ENCODE results near the gene TSNAXIP1. TPM values are rescaled to one million over a fixed set of nuclear protein-coding genes. Genes with fewer than 3 reads are reported as not detected.

Gene TSNAXIP1
- total and polyA plus RNA-seq, 2 experiments from 2014 or later, result 3.1 to 5.8 TPM

DNA sequence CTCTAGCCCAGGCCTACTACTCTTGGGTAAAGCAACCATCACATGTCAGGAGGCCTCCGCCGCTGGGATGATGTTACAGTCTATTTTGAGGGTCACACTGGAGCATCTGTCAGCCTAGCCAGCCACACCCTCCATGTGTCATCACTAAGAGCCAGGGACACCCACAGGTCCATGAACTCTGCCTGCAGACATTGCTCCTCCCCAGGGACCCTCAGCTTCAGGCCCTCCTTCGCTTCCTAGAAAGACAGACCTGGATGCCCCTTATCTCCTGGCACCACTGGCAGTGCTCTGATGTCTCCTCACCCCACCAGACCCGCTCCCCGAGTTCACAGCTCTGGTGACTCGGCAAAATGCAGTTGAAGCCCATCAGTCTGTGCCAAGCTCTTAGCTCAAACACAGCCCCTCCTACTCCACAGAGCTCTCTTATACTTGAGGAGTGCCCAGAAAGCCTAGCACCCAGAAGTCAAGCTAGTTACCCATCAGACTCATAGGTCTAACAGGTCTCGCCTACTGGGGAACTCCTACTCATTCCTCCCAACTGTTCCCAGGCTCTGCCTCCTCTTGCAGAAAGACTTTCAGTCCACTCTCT lies 6.3 kb upstream of the TSNAXIP1 start:
- no peaks in the 10 kb centered on the region for H3K27me3 ChIP-seq
- H3K79me2 ChIP-seq, result peaks cover 90% of the 10 kb centered on the region
- no peaks in the 10 kb centered on the region for H3K9me3 ChIP-seq (ENCODE audit: low read depth)
- peaks cover 20% of the 10 kb centered on the region for H4K20me1 ChIP-seq (ENCODE audit: insufficient read depth, poor library complexity, severe bottlenecking)
- 95% methylated on average over 7 of the region's 7 CpGs for WGBS (ENCODE audit: low lambda C conversion rate, missing lambda C conversion rate)
- no peak for TF ChIP-seq EZH2phosphoT487 (IDR thresholded peaks at IDR 0.05; ENCODE audit: low read depth, severe bottlenecking, unreplicated experiment)
- TF ChIP-seq EZH2 (IDR thresholded peaks at IDR 0.05; ENCODE audit: borderline replicate concordance), result no peak
- TF ChIP-seq, protein P1, sequence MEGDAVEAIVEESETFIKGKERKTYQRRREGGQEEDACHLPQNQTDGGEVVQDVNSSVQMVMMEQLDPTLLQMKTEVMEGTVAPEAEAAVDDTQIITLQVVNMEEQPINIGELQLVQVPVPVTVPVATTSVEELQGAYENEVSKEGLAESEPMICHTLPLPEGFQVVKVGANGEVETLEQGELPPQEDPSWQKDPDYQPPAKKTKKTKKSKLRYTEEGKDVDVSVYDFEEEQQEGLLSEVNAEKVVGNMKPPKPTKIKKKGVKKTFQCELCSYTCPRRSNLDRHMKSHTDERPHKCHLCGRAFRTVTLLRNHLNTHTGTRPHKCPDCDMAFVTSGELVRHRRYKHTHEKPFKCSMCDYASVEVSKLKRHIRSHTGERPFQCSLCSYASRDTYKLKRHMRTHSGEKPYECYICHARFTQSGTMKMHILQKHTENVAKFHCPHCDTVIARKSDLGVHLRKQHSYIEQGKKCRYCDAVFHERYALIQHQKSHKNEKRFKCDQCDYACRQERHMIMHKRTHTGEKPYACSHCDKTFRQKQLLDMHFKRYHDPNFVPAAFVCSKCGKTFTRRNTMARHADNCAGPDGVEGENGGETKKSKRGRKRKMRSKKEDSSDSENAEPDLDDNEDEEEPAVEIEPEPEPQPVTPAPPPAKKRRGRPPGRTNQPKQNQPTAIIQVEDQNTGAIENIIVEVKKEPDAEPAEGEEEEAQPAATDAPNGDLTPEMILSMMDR (IDR thresholded peaks at IDR 0.05; ENCODE audit: poor library complexity), result no peak
- H3K27ac ChIP-seq, result no peak overlapping the region
- DNase-seq (ENCODE audit: low spot score), result no peak
- no peaks in the 10 kb centered on the region for H3K9me2 ChIP-seq (replicated peaks; ENCODE audit: insufficient read depth)
- no peak overlapping the region for H2AFZ ChIP-seq
- no peak overlapping the region for H3K4me3 ChIP-seq
- no peak overlapping the region for H3K4me2 ChIP-seq
- peaks cover 10% of the 10 kb centered on the region for H3K4me1 ChIP-seq (ENCODE audit: insufficient read depth)
- no peaks in the 10 kb centered on the region for H3K36me3 ChIP-seq (replicated peaks; ENCODE audit: insufficient read depth, low read depth)

GRCh38 chr16:67801241-67801640 lies 5.4 kb upstream of the TSNAXIP1 start:
- H3K4me2 ChIP-seq, result no peak overlapping the region
- no peak overlapping the region for H2AFZ ChIP-seq
- H3K9me3 ChIP-seq (ENCODE audit: low read depth), result no peaks in the 10 kb centered on the region
- TF ChIP-seq, protein P1 (IDR thresholded peaks at IDR 0.05; ENCODE audit: poor library complexity), result no peak
- no peak for TF ChIP-seq EZH2 (IDR thresholded peaks at IDR 0.05; ENCODE audit: borderline replicate concordance)
- TF ChIP-seq EZH2phosphoT487 (IDR thresholded peaks at IDR 0.05; ENCODE audit: low read depth, severe bottlenecking, unreplicated experiment), result no peak
- DNase-seq (ENCODE audit: low spot score), result no peak
- WGBS (ENCODE audit: low lambda C conversion rate, missing lambda C conversion rate), result 94% methylated on average over 1 of the region's 1 CpG
- no peaks in the 10 kb centered on the region for H3K36me3 ChIP-seq (replicated peaks; ENCODE audit: insufficient read depth, low read depth)
- no peaks in the 10 kb centered on the region for H3K27me3 ChIP-seq
- H3K9me2 ChIP-seq (replicated peaks; ENCODE audit: insufficient read depth), result no peaks in the 10 kb centered on the region
- H3K4me1 ChIP-seq (ENCODE audit: insufficient read depth), result peaks cover 11% of the 10 kb centered on the region
- no peak overlapping the region for H3K27ac ChIP-seq
- H4K20me1 ChIP-seq (ENCODE audit: insufficient read depth, poor library complexity, severe bottlenecking), result peaks cover 20% of the 10 kb centered on the region
- peaks cover 90% of the 10 kb centered on the region for H3K79me2 ChIP-seq
- no peak overlapping the region for H3K4me3 ChIP-seq

GRCh38 chr16:67801883-67802282 lies 4.8 kb upstream of the TSNAXIP1 start:
- Histone ChIP-seq H3K9me2 (replicated peaks; ENCODE audit: insufficient read depth) (no peaks in the 10 kb centered on the region), H3K9me3 (ENCODE audit: low read depth) (no peaks in the 10 kb centered on the region), H3K4me2 (no peak overlapping the region), H2AFZ (no peak overlapping the region), H3K27ac (no peak overlapping the region), H3K36me3 (replicated peaks; ENCODE audit: insufficient read depth, low read depth) (no peaks in the 10 kb centered on the region), H3K4me3 (no peak overlapping the region), H3K27me3 (no peaks in the 10 kb centered on the region), H4K20me1 (ENCODE audit: insufficient read depth, poor library complexity, severe bottlenecking) (peaks cover 20% of the 10 kb centered on the region), H3K4me1 (ENCODE audit: insufficient read depth) (peaks cover 11% of the 10 kb centered on the region), H3K79me2 (peaks cover 85% of the 10 kb centered on the region)
- TF ChIP-seq EZH2phosphoT487 (IDR thresholded peaks at IDR 0.05; ENCODE audit: low read depth, severe bottlenecking, unreplicated experiment) (no peak), EZH2 (IDR thresholded peaks at IDR 0.05; ENCODE audit: borderline replicate concordance) (no peak)
- TF ChIP-seq, protein P1 (IDR thresholded peaks at IDR 0.05; ENCODE audit: poor library complexity), result no peak
- 94% methylated on average over 2 of the region's 2 CpGs for WGBS (ENCODE audit: low lambda C conversion rate, missing lambda C conversion rate)
- no peak for DNase-seq (ENCODE audit: low spot score)
